BJ (cell line): ENCODE data around the gene CLK4. TPM values are rescaled to one million over a fixed set of nuclear protein-coding genes. Genes with fewer than 3 reads are reported as not detected.

Experiments
- CTCF ChIA-PET: fragments of 350-600 bp; formaldehyde crosslinking; extraction: SDS; loops from one replicate; lab custom pipeline; 2021; ENCODE audit warnings: antibody characterized with exemption, inconsistent platforms; lab: Yijun Ruan, JAX
- POLR2A ChIA-PET: fragments of 300-600 bp; sonication (Branson Sonifier 250); formaldehyde crosslinking; extraction: SDS; loops from one replicate; lab custom pipeline; 2021; ENCODE audit warnings: antibody characterized with exemption; lab: Charles Lee
- DNase-seq: peaks from one replicate; pipeline ENCODE4 v3.0.0-alpha.2; 2011; ENCODE audit warnings: low read depth
- H3K27me3 ChIP-seq: 2 replicates; pipeline ENCODE4 v1.6.0; 2011; ENCODE audit warnings: low read length; ENCODE audit not compliant: control insufficient read depth, insufficient read depth
- H3K36me3 ChIP-seq: 2 replicates; pipeline ENCODE4 v1.5.1; 2011; ENCODE audit warnings: low read length; ENCODE audit not compliant: control insufficient read depth, insufficient read depth
- H3K4me3 ChIP-seq: 2 replicates; pipeline ENCODE4 v1.5.1; 2011; ENCODE audit warnings: low read depth, mild to moderate bottlenecking, control low read depth, low read length
- polyA plus RNA-seq: library from polyadenylated mRNA; depleted of rRNA; stranded (reverse); fragments of >200 nt; gene quantifications from 2 replicates; pipeline ENCODE4 v1.2.3, GENCODE V29; 2011
- TF ChIP-seq, protein P1 (sequence below): IDR thresholded peaks from 2 replicates; pipeline ENCODE4 v1.5.1; 2011; ENCODE audit warnings: low read depth, mild to moderate bottlenecking, control low read depth, inconsistent platforms, low read length, moderate library complexity; ENCODE audit not compliant: insufficient read depth

Gene CLK4
- polyA plus RNA-seq, 1 experiment: 12.4 TPM

DNA sequence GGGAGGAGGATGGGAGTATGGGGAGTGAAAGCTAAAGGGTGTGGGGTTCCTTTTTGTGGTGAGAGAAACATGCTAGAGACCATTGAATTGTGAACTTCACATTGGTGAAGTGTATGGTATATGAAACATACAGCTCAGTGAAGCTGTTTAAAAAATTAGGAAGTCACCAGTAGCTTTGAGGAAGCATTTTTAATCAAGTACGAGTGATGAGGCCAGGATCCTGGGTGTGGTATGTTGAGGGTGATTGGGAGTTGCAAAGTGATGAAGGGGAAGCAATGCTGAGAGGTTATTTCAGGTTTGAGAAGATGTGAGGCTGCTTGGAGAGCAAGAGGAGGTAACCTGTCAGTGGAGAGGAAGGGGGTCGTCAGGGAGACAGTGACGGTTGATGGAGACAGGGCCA is 22.7 kb upstream of the CLK4 start:
- H3K27me3 ChIP-seq: no peaks in the 10 kb centered on the region
- POLR2A ChIA-PET: no interaction called here
- no peaks in the 10 kb centered on the region for H3K36me3 ChIP-seq
- CTCF ChIA-PET: no interaction called here
- TF ChIP-seq, protein P1, sequence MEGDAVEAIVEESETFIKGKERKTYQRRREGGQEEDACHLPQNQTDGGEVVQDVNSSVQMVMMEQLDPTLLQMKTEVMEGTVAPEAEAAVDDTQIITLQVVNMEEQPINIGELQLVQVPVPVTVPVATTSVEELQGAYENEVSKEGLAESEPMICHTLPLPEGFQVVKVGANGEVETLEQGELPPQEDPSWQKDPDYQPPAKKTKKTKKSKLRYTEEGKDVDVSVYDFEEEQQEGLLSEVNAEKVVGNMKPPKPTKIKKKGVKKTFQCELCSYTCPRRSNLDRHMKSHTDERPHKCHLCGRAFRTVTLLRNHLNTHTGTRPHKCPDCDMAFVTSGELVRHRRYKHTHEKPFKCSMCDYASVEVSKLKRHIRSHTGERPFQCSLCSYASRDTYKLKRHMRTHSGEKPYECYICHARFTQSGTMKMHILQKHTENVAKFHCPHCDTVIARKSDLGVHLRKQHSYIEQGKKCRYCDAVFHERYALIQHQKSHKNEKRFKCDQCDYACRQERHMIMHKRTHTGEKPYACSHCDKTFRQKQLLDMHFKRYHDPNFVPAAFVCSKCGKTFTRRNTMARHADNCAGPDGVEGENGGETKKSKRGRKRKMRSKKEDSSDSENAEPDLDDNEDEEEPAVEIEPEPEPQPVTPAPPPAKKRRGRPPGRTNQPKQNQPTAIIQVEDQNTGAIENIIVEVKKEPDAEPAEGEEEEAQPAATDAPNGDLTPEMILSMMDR: no peak
- no peak for DNase-seq
- H3K4me3 ChIP-seq: no peak overlapping the region

DNA sequence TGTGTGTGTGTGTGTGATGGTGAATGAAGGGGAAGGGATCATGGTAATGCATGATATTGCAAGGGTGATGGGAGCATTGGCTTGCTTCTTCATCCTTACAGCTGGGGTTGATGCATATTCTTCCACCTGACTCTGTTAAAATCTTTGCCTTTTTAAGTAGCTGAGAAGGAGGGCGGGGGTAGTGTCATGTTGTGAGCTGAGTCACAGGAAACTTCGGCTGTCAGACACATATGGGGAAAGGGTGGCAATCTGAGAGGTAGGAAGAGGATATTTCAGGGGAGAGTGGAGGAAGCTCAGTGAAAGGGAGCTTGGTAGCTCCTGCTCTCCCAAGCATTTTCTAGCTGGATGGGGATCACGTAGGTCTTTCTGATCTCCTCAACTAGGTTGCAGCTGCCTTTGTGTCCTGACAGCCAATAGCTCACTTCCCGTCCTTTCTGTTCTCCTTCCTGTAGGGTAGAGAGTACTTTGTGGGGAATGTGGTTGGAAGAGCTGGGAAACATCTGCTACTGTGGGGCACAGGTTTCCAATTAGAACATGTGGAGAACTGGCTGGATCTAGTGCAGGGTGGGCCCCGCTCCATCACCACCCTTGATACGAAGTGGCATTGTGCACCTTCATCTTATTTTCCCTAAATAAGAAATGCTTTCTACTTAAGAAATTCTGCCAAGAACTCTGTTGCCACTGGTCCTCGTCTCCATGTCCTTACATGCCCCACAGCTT is 18.1 kb upstream of the CLK4 start:
- CTCF ChIA-PET: no interaction called here
- TF ChIP-seq, protein P1: no peak
- Histone ChIP-seq H3K36me3 (no peaks in the 10 kb centered on the region), H3K27me3 (no peaks in the 10 kb centered on the region), H3K4me3 (no peak overlapping the region)
- POLR2A ChIA-PET: no interaction called here
- no peak for DNase-seq

DNA sequence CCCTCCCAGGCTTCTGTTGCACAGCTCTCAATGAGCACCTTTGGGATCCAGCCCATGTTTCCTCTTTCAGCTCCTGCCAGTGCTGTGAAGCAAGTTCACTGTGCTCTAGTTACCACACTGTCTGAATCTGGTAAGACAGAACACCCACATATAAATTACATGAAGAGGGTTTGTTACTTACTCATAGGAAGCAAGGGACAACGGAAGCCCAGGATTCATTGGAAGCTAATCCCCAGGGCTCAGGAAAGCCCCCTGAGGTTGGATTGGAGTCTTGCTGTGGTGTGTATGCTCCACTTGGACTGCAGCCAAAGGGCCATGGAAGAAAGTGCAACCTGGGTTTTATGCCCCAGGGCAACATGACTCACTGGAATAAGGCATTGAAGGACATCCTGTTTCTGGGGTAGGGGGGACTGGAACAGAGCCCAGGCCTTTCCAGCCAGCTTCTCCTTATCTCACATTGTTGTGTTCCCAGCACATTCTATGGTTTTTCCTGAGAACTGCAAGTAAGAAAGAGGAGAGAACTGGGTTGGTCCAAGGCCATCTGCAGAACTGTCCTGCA is 15.6 kb upstream of the CLK4 start:
- CTCF ChIA-PET: interaction anchor here (2.6 kb wide), 1 partner anchor 12 kb away, joined by 9 read pairs; no protein-coding TSS in a partner anchor
- POLR2A ChIA-PET: no interaction called here

DNA sequence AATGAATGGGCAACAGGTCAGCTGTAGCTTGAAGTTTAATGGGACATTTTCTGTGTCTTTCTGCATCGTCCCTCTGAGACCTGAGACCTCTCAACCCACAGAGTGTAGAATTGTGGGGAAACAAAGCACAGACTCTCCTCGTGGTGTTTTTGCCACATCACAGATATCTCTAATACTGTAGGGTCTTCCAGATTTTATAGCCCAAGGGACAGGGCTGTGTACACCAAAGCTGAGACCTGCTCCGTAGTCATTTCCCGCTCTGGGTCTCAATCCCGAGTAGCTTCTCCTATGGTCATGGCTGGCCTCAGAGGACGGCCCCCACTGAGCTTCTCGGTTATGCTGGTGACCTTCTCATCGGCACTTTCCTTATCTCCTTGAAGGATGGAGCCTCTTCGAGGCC is 14.9 kb upstream of the CLK4 start:
- POLR2A ChIA-PET: no interaction called here
- H3K4me3 ChIP-seq: no peak overlapping the region
- DNase-seq: no peak
- TF ChIP-seq, protein P1: no peak
- CTCF ChIA-PET: interaction anchor here (2.6 kb wide), 1 partner anchor 11 kb away, joined by 9 read pairs; no protein-coding TSS in a partner anchor
- H3K36me3 ChIP-seq: no peaks in the 10 kb centered on the region
- H3K27me3 ChIP-seq: no peaks in the 10 kb centered on the region

More for the DNA sequence above, 15.6 kb upstream of the CLK4 start:
- Histone ChIP-seq H3K4me3 (no peak overlapping the region), H3K36me3 (no peaks in the 10 kb centered on the region), H3K27me3 (no peaks in the 10 kb centered on the region)
- peak; percentile 74 for DNase-seq
- TF ChIP-seq, protein P1: no peak

DNA sequence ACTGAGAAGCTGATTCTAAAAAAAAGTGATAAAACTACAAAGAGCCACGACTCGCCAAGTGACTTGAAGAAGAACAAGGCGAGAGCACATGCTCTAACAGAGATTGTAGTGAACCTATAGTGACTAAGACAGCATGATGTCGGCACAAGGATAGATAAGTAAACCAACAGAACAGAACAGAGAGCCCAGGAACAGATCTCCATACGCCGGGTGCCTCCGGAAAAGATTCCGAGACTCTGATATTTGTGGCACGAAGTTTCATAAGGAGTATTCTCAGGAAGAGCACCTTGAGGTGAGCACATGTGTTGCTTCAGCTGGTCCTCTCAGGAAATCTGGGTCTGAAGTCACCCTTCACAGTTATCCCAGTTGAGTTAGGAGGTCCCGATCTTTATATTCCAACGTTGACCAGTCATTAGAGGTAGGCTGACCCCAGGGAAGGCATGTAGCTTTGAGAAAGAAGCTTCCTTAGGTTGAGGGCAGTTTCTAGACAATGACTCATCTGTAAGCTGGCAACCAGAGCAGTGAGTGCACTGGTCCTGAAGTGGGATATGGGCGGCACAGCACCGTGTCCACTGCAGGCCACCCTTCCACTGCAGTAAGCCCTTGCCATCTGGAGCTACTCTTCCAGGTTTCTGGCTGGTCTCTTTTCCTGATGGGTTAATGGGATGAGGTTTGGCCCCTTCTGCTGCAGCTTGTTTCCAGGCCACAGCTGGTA is 13.6 kb upstream of the CLK4 start:
- H3K4me3 ChIP-seq: no peak overlapping the region
- POLR2A ChIA-PET: no interaction called here
- CTCF ChIA-PET: interaction anchor here (2.6 kb wide), 1 partner anchor 10 kb away, joined by 9 read pairs; no protein-coding TSS in a partner anchor
- TF ChIP-seq, protein P1: no peak
- no peak for DNase-seq
- no peaks in the 10 kb centered on the region for H3K27me3 ChIP-seq
- no peaks in the 10 kb centered on the region for H3K36me3 ChIP-seq
